ENCODE results near the gene SLC10A7. TPM values are rescaled to one million over a fixed set of nuclear protein-coding genes. Genes with fewer than 3 reads are reported as not detected.

Gene SLC10A7
- total RNA-seq, 1 donor from 2014 or later: 15.5 TPM

DNA sequence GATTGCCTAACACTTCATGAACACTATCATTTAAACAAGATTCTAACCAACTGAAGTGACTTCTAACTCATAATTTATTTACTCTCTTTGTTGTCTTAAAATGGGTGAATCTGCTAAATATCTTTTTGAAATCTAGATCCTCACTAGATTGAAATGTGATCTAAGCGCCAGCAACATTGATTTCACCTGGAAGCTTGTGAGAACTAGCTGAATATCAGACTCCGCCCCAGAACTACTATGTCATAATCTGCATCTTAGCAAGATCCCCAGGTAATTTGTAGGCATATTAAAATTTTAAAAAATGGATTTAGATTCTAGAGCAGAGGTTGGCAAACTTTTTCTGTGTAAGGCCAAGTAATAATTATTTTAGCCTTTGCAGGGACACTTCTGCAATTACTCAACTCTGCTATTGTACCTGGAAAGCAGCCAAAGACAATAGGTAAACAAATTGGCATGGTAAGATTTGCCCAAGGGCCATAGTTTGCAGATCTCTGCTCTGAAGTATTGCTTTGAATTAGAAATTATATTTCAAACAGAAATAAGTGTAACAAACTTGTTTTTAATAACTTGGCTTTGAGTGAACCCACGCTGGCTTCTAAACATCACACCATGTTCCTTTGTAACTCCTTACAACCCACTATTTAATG, 185.9 kb downstream of the SLC10A7 start:
- DNase-seq (ENCODE audit: low spot score in 2 of 2, unreplicated experiment in 2 of 2): no peak
- H3K4me1 Mint-ChIP-seq: peaks cover 10% of the 10 kb centered on the region
- H3K9me3 Mint-ChIP-seq: no peaks in the 10 kb centered on the region
- H3K27me3 Mint-ChIP-seq (ENCODE audit: low read depth): peaks cover 43% of the 10 kb centered on the region
- H3K4me3 Mint-ChIP-seq: no peak overlapping the region
- H3K36me3 Mint-ChIP-seq: no peaks in the 10 kb centered on the region
- no peak overlapping the region for H3K27ac Mint-ChIP-seq
- TF ChIP-seq, protein P1, sequence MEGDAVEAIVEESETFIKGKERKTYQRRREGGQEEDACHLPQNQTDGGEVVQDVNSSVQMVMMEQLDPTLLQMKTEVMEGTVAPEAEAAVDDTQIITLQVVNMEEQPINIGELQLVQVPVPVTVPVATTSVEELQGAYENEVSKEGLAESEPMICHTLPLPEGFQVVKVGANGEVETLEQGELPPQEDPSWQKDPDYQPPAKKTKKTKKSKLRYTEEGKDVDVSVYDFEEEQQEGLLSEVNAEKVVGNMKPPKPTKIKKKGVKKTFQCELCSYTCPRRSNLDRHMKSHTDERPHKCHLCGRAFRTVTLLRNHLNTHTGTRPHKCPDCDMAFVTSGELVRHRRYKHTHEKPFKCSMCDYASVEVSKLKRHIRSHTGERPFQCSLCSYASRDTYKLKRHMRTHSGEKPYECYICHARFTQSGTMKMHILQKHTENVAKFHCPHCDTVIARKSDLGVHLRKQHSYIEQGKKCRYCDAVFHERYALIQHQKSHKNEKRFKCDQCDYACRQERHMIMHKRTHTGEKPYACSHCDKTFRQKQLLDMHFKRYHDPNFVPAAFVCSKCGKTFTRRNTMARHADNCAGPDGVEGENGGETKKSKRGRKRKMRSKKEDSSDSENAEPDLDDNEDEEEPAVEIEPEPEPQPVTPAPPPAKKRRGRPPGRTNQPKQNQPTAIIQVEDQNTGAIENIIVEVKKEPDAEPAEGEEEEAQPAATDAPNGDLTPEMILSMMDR (IDR thresholded peaks at IDR 0.05; ENCODE audit: unreplicated experiment): no peak

DNA sequence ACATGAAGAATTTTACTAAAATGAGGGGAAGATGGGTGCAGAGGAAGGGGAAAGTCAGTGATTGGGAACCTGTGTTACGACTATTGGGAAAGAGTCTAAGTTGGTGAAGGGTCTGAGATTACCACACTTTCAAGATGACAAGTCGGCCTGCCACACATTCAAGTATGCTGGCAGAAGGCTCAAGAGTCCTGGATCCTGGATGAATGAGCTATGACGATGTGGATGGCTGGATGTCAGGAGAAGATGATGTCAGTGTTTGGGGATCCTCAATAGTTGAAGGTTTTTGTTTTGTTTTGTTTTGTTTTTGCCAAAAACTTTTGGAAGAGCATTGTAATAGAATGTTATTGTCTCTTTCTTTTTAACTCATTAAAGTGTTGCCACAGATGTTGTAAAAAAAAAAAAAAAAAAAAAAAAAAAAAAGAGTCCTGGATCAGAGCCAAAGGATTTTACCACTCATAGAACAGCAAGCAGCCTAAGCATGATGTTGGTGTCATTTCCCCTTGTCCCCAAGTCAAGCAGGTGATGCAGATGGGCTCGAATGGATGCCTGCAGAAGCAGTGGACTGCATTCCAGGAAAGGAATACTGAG, 186.8 kb downstream of the SLC10A7 start:
- peaks cover 46% of the 10 kb centered on the region for H3K27me3 Mint-ChIP-seq (ENCODE audit: low read depth)
- H3K9me3 Mint-ChIP-seq: no peaks in the 10 kb centered on the region
- H3K4me3 Mint-ChIP-seq: no peak overlapping the region
- no peaks in the 10 kb centered on the region for H3K36me3 Mint-ChIP-seq
- TF ChIP-seq, protein P1 (IDR thresholded peaks at IDR 0.05; ENCODE audit: unreplicated experiment): no peak
- no peak for DNase-seq (ENCODE audit: low spot score in 2 of 2, unreplicated experiment in 2 of 2)
- peaks cover 10% of the 10 kb centered on the region for H3K4me1 Mint-ChIP-seq
- no peak overlapping the region for H3K27ac Mint-ChIP-seq

DNA sequence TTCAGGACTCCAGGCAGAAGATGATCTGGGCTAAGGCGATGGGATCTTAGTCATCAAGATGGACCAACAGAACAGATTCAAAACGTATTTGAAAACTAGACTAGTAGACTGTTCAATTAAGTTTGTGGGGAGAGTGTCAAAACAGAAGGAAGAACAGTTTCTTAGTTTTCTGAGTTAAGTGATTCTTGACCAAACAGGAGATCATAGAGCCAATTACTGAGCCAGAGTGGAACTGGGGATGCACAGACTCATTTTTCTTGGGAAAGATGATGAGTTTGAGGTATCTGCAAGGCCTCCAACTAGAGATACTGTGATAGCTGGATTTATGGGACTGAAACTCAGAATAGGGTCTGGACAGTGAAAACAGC, 187.9 kb downstream of the SLC10A7 start:
- H3K4me3 Mint-ChIP-seq: no peak overlapping the region
- no peaks in the 10 kb centered on the region for H3K36me3 Mint-ChIP-seq
- H3K9me3 Mint-ChIP-seq: no peaks in the 10 kb centered on the region
- TF ChIP-seq, protein P1 (IDR thresholded peaks at IDR 0.05; ENCODE audit: unreplicated experiment): no peak
- DNase-seq (ENCODE audit: low spot score in 2 of 2, unreplicated experiment in 2 of 2): no peak
- no peak overlapping the region for H3K27ac Mint-ChIP-seq
- peaks cover 44% of the 10 kb centered on the region for H3K27me3 Mint-ChIP-seq (ENCODE audit: low read depth)
- H3K4me1 Mint-ChIP-seq: peaks cover 10% of the 10 kb centered on the region

DNA sequence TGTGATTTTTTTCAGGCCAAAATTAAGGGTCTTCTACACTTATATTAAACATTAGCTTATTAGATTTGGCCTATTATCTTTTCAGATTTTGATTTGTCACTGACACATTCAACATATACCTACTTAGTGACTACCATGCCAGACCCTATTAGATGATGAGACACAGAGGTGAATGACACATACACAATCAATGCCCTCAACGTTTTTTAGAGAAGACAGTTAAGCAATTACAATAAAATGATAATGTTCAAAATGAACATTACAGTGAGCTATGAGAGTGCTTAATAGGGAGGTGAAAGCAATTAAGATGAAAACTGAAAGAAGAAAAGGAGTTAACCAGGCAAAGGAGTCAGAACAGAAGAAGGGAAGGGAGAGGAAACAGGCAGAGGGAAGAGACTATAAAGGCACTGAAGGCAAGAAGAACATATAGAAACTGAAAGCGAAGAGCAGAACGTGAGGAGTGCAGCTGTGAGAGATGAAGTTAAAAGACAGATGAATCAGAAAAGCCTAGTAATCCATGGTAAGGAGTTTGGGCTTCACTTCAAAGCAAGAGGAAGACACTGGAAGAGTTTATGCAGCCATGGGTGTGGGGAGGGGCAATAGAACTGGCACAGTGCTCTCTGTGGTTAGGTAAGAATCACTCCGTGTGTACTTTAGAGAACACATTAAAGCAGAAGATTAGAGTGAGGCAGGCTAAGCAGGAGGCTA, 188.4 kb downstream of the SLC10A7 start:
- Mint-ChIP-seq H3K27me3 (ENCODE audit: low read depth) (peaks cover 39% of the 10 kb centered on the region), H3K36me3 (no peaks in the 10 kb centered on the region), H3K4me3 (no peak overlapping the region), H3K9me3 (no peaks in the 10 kb centered on the region), H3K4me1 (peaks cover 10% of the 10 kb centered on the region), H3K27ac (no peak overlapping the region)
- TF ChIP-seq, protein P1 (IDR thresholded peaks at IDR 0.05; ENCODE audit: unreplicated experiment): no peak
- DNase-seq (ENCODE audit: low spot score in 2 of 2, unreplicated experiment in 2 of 2): no peak

DNA sequence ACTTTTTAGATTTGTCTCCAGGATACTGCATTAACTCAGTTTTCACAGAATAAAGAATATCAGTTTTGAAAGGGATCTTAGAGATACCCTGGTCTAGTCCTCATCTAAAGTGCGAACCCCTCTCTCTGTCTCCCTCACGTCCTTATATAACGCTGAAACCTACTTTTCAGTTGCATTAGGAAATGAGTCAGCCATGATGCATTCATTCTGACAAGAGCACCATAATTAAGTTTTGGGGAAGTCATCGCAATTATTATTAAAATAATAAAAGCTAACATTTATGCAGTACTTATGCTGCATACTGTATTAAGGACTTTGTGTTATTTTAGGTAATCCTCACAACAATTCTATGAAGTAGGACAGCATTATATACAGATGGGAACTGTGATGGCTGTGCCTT, 191.3 kb downstream of the SLC10A7 start:
- Mint-ChIP-seq H3K4me1 (peaks cover under 1% of the 10 kb centered on the region), H3K4me3 (no peak overlapping the region), H3K27ac (no peak overlapping the region), H3K27me3 (ENCODE audit: low read depth) (peaks cover 24% of the 10 kb centered on the region), H3K36me3 (no peaks in the 10 kb centered on the region), H3K9me3 (no peaks in the 10 kb centered on the region)
- DNase-seq (ENCODE audit: low spot score in 2 of 2, unreplicated experiment in 2 of 2): no peak
- TF ChIP-seq, protein P1 (IDR thresholded peaks at IDR 0.05; ENCODE audit: unreplicated experiment): no peak
